HG03521 (cell line): ENCODE measurements around the gene CCDC74B.
"Not testable (repeated sequence)": the region's sequence is repeated elsewhere in the genome, so short reads cannot be mapped to it uniquely, and the experiment has no call there.

Experiments used
- ATAC-seq: cut with Tn5 transposase; IDR thresholded peaks from one replicate; pipeline ENCODE4 v1.9.1; 2021; ENCODE audit warnings: mild to moderate bottlenecking, moderate library complexity; ENCODE audit not compliant: unreplicated experiment

CCDC74B gene

DNA sequence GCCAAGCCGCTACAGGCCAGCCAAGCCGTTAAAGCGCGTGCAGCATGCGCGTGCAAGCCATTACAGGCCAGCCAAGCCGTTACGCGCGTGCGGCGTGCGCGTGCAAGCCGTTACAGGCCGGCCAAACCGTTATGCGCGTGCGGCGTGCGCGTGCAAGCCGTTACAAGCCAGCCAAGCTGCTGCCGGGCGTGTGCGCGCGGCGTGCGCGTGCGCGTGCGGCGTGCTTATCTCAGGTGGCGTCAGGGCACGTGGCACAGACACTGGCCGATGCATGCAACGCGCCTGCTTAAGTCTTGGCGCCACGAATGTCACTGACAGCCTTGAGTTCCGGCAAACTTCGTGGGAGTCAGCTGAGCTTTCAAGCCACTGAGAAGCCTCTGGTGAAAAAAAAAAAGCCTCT is 24.0 kb downstream of the CCDC74B start:
- not testable (repeated sequence) for ATAC-seq

DNA sequence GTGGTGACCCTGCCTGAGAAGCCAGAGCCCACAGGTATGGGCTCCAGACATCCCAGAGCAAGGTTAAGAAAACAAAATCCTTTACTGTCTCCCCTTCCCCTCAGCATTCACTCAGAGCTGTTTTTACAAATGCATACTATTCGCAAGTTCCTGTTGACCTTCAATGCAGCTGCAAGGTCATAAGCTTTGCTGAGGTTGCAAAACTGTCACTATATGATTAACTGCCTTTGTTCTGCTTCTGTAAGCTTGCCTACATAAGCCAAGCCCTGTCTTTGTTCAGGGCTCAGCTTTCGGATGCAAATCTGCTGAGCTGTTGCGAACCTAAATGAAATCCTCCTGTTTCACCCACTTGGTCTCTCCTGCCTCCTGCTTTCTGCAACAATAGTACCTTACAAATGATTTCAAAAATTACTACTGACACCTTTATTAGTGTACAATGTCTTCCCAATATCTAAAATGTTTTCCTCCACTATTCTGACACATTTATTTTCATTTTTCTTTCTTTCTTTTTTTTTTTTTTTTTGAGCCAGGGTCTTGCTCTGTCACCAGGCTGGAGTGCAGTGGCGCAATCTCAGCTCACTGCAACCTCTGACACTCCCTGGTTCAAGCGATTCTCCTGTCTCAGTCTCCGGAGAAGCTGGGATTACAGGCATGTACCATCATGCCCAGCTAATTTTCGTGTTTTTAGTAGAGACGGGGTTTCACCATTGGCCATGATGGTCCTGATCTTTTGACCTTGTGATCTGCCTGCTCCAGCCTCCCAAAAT is 42.1 kb downstream of the CCDC74B start:
- ATAC-seq, result not testable (repeated sequence)
